SW 1271 (cell line): ENCODE measurements around the gene ALDH2.
"Not testable (repeated sequence)": the region's sequence is repeated elsewhere in the genome, so short reads cannot be mapped to it uniquely, and the experiment has no call there.

Experiments used
- DNase-seq, 2 experiments: peaks; one replicate each; lab custom pipeline; 2025; lab: John Stamatoyannopoulos, UW

The ALDH2 gene

DNA sequence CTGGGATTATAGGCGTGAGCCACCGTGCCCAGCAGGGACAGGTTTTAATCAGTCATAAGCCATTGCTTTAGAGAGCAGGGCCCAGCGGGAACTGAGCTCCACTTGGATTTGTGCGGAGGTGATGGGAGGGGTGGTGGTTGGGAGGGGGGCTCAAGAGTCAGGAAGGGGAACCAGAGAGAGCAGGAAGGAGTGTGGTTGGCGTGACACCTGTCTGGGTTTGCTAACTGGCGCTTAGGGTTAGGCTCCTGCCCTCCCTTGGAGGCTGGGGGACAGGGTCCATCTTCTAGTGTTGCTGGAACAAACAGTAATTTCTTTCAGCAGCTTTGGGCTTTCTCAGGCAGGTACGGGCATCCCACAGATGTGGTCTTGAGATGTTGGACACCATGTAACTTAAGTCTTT is 7.5 kb upstream of the ALDH2 start:
- no peak for DNase-seq

DNA sequence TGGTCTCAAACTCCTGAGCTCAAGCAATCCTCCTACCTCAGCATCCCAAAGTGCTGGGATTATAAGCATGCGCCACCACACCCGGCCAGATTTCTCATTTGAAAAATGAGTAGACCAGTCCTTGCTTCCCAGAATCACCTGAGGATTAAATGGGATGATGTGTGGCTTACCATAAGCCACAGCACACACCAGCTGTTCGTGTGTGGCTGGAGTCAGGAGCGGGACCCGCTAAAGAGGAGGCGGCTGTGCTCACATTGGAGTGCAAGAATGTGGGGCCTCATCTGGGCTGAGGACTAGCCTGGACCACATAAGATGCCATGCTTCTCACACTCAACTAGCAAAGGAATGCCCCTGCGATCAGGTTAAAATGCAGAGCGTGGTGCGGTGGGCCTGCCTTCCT is 6.7 kb upstream of the ALDH2 start:
- no peak for DNase-seq

DNA sequence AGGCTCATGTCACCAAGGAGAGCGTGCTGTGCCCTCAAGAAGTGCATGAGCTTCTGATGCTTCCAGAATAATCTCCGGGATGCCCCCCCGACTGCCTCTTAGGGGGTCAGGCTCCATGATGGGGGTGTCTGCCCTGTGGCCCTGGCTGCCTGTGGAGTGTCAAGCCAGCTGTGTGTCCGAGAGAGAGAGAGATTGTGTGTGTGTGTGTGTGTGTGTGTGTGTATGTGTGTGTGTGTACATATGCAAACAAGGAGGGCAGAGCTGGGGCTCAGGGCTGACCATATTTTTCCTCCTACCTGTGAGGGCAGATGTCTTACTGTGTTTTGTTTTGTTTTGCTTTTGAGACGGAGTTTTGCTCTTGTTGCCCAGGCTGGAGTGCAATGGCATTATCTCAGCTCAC is 5.6 kb upstream of the ALDH2 start:
- no peak for DNase-seq

GRCh38 chr12:111761706-111762105 is 5.0 kb upstream of the ALDH2 start:
- DNase-seq: no peak

GRCh38 chr12:111763552-111763951 is 3.2 kb upstream of the ALDH2 start:
- DNase-seq: not testable (repeated sequence)

DNA sequence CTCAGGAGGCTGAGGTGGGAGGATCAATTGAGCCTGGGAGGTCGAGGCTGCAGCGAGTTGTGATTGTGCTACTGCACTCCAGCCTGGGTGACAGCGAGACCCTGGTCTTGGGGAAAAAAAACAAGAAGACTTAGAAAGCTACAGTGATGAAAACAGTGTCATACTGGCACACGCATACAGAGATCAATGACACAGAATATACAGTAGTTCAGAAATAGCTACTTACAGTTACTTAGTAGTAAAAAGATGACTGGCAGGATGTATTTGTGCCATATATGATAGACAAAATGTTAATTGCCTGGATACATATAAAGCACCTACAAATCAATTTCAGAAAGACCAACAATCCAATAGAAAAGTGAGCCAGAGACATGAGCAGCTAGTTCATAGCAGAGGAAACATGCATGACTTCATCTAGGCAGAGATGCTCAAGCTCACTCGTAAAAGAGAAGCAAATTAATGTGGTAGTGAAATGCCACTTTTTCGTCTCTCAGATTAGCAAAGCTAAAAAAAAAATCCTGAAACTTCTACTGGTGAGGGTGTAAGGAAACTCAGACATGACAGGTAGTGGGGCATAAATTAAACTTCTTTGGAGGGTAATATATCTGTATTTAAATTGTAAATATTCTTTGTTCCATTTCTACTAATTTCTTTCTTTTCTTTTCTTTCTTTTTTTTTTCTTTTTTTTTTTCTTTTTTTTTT is 2.5 kb upstream of the ALDH2 start:
- no peak for DNase-seq

- DNase-seq: no peak
Measured at GRCh38 chr12:111767362-111768158, 827 bp downstream of the ALDH2 start.

DNA sequence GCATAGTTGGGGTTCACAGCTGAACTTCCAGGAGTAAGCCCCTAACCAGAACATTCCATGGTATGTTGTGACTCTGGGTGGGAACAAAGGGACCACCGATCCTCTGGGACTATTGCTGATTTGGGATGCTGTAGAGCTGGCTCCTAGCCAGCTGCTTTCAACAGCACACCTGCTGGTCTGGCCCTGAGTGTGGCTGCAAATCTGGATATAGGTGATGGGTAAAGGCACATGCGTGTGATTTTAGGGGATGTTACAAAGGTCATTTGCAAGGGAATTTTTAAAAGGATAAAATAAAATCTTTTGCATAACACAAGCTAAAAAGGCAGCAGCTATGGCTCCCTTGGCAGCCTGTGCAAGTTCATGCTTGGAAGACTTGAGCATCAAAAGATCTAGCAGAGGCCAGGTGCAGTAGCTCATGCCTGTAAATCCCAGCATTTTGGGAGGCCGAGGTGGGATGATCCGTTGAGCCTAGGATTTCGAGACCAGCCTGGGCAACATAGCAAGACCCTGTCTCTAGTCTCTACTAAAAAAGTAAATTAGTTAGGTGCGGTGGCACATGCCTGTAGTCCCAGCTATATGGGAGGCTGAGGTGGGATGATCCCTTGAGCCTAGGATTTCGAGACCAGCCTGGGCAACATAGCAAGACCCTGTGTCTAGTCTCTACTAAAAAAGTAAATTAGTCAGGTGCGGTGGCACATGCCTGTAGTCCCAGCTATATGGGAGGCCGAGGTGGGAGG is 1.6 kb downstream of the ALDH2 start:
- no peak for DNase-seq

DNA sequence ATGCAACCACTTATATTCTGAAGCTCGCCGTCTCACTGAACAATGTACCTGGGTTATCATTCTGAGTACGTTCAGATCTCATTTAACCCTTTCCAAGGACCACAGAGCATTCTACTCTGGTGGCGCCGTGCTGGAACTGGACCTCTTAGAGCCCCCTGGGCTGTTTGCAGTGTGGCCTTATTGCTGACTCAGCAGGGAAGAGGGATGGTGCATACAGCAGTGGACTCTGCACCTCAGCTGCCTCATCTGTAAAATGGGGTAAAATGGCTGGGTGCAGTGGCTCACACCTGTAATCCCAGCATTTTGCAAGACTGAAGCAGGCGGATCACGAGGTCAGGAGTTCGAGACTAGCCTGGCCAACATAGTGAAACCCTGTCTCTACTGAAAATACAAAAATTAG is 2.9 kb downstream of the ALDH2 start:
- DNase-seq: no peak

GRCh38 chr12:111773801-111774551 is 7.2 kb downstream of the ALDH2 start:
- no peak for DNase-seq

- DNase-seq: no peak
Measured at GRCh38 chr12:111775205-111776193, 8.8 kb downstream of the ALDH2 start.

- DNase-seq: no peak
Measured at GRCh38 chr12:111776836-111777344, 10.2 kb downstream of the ALDH2 start.

DNA sequence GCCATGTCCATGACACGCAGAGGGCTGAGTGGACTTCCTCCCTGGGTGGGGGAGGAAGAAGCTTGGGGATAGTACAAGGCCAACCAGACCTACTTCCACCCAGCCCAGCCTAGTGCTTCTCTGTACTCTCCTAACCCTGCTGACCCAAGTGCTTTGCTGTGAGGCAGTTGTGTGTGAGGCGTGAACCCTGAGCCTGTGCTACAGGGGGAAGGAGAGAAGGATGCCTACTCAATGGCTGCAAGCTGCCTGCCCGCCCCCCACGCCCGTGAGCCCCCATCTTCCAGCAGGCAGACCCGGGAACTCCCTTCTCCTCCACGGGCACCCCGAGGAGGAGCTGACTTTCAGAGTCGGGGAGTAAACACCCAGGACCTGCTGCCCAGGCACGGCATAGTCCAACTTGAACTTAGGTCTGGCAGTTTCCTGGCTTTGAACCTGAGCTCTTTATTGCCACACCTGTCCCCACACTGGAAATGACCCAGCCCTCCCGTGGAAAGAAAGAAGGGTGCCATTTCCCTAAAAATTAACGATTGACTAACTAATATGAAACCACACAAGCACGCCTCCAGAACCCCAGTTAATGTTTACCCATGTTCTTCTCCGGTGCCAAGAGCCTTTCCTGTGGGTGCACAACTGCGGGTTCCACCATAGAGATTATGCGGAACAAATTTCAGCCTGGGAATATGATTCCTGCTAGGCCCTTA is 10.8 kb downstream of the ALDH2 start:
- DNase-seq: no peak

GRCh38 chr12:111780166-111780565 is 13.4 kb downstream of the ALDH2 start:
- DNase-seq: no peak

- DNase-seq: no peak
Measured at GRCh38 chr12:111780615-111781014, 13.9 kb downstream of the ALDH2 start.

DNA sequence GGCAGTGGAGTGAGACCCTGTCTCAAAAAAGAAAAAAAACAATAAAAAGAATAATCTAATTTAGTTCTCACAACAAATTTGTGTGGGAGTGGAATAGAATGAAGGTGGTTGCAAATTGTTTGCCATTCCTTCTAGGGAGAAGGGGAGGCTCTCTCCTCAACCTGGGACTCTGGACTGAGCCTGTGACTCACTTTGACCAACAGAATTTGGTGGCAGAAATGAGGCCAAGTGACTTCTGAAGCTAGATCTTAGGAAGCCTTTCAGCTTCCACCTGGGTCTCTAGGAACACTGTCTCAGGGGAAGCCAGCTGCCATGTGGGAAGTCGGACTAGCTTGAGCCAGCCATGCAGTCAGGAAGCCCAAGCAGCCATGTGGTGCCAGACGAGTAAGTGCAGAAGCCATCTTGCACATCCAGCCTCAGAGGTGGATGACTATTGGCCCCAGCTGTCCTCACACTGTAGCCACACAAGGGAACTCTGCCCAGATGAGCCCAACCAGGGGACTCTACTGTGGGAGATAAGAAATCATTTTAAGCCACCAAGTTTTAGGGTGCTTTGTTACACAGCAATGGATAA is 14.4 kb downstream of the ALDH2 start:
- no peak for DNase-seq

DNA sequence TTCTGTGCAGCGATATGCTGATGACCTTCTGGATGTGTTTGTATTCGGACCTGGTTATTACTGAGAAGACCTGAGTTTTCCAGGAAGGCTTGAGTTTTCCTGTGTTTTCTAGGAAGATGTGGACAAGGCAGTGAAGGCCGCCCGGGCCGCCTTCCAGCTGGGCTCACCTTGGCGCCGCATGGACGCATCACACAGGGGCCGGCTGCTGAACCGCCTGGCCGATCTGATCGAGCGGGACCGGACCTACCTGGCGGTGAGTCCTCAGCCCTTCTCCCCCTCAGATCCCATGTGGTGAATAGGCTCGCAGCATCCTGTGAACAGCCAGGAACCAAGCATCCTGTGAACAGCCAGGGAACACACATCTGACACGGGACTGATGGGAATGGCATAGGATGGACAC is 16.3 kb downstream of the ALDH2 start:
- DNase-seq: no peak

GRCh38 chr12:111784953-111785352 is 18.2 kb downstream of the ALDH2 start:
- DNase-seq: no peak

DNA sequence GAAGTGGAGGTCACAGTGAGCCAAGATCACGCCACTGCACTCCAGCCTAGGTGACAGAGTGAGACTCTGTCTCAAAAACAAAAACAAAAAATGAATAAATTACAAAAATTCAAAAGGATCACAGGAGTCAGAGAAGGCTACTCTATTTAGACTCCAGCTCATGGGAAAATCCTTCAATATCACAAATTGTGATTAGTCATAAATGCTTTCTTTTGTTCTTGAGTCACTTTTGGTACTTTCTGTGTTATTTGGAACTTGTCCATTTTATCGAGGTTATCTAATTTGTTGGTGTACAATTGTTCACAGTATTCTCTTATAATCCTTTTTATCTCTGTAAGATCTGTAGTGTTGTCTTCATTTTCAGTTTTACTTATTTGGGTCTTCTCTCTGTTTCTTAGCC is 18.9 kb downstream of the ALDH2 start:
- no peak for DNase-seq

DNA sequence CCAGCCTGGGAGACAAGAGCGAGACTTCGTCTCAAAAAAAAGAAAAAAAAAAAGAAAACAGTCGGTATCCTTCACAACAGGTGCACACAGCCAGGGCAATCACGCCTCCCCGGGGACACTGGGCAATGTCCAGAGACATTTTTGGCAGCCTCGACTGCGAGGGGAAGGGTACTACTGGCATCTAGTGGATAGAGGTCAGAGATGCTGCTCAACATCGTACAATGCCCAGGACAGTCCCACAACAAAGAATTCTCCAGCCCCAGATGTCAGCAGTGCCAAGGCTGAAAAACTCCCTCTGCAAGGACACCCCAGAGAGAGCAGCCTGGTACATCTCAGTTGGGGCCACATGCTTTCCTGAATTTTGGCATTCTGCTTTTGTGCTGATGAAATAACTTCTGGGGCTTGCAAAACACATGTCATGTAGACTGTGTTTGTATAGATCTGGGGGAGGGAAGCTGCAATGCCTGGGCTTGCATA is 21.5 kb downstream of the ALDH2 start:
- no peak for DNase-seq
